ENCODE results near the gene PPP2R2B. TPM values are rescaled to one million over a fixed set of nuclear protein-coding genes. Genes with fewer than 3 reads are reported as not detected.
"Not testable (repeated sequence)": the region's sequence is repeated elsewhere in the genome, so short reads cannot be mapped to it uniquely, and the experiment has no call there.

Gene PPP2R2B
- total RNA-seq, 2 donors from 2014 or later: 0.46 to 1.8 TPM

DNA sequence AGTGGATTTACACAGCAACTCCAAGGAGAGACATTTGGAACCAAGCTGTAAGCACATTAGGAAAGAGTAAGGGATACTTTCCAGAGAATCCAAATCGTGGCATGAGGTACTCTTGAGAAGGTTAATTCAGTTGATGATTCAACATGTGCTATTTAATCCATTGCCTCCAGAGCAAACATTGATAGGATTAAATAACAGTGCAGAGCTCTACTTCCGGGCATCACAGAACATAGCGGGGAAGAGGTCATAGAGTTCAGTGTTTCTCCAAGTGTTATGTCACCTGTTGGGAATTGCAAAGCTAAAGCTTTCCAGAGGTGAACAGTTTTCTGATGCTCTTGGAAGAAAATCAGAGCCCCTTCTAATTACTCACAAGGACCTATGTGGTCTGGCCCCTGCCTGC, 127.5 kb downstream of the PPP2R2B start:
- ATAC-seq: no peak
- DNase-seq (ENCODE audit: low spot score in 2 of 2): no peak
- Mint-ChIP-seq H3K36me3 (peaks cover 0 to 9% of the 10 kb centered on the region in 2 donors), H3K9me3 (peaks cover 3 to 14% of the 10 kb centered on the region in 2 donors), H3K27ac (peak overlapping the region; percentile 25 to 63)

DNA sequence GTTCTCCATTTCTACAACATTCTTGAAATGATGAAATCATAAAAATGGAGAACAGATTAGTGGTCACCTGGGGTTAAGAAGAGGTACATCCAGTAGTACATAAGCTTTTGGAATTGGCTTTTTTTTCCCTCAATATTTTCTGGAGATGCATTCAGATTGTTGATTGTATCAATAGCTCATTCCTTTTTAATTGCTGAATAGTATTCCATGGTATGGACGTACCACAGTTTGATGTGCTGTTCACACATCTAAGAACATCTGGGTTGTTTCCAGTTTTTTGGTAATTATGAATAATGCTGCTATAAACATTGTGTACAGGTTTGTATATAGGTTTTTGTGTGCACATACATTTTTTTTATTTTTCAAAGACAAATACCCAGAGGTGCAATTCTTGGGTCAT, 130.0 kb downstream of the PPP2R2B start:
- ATAC-seq (no peak), DNase-seq (ENCODE audit: low spot score in 2 of 2) (no peak)
- Mint-ChIP-seq H3K36me3 (peaks cover 0 to 9% of the 10 kb centered on the region in 2 donors), H3K9me3 (peaks cover 3 to 10% of the 10 kb centered on the region in 2 donors), H3K27ac (no peak overlapping the region)

DNA sequence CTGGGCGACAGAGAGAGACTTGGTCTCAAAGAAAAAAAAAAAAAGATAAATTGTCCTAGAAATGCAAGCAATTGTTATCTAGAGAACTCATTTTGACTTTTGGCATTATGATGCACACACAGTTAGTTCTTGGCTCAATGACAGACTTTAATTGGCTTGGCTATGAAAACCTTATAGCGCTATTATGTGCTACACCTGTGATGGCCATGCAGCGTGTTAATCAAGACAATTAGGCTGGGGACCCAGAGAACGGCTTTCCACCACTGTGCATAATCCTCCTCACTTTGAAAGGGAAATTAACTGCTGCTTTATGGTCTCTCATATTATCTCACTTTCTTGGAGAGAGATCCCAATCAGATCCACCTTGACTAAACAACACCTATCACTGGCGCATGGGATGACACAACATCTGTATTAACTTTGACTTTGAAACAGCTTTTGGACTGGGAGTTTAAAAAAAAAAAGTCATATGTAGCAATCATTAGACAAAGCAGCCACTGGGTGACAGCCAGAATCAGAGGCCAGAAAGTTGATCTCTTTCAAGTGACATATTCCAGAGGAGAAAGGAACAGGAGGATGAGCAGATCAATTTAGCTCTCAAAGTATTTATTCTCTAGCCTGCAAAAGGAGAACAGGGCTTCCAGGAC, 132.5 kb downstream of the PPP2R2B start:
- H3K27ac Mint-ChIP-seq: no peak overlapping the region

DNA sequence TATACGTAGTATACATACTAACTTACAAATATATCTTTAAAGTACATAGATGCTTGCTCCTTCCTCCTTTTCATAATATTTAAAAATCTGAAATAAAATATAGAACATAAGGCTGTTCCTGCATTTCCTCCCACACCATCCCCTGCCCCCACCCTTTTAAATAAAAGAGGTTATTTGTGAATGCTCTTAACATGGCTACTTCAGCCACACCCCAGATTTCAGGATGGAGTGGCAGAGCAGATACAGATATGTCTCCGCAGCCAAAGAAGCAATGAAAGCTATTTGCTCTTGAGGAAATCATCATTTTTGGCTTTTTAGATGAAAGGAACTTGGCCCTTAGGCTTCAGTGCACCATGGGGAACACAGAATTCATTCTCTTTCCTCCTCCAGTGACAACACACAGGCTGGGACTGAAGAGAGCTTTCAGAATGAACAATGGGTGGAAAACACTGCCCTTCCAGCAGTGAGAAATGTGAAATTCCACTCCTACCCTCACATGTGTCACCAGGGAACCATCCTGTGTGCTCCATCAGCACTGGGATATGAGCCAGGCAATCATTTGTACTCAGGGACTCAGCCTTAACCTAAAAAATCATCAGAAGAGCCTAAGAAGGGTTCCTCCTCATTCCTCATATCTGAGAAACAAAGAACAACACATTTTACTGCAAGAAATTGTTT, 134.3 kb downstream of the PPP2R2B start:
- Mint-ChIP-seq H3K9me3 (no peaks in the 10 kb centered on the region), H3K27ac (no peak overlapping the region), H3K36me3 (no peaks in the 10 kb centered on the region)
- DNase-seq (ENCODE audit: low spot score in 2 of 2) (no peak), ATAC-seq (no peak)

More for the DNA sequence above, 132.5 kb downstream of the PPP2R2B start:
- Mint-ChIP-seq H3K9me3 (no peaks in the 10 kb centered on the region), H3K36me3 (peaks cover 0 to 4% of the 10 kb centered on the region in 2 donors)
- no peak for DNase-seq (ENCODE audit: low spot score in 2 of 2)
- no peak for ATAC-seq

DNA sequence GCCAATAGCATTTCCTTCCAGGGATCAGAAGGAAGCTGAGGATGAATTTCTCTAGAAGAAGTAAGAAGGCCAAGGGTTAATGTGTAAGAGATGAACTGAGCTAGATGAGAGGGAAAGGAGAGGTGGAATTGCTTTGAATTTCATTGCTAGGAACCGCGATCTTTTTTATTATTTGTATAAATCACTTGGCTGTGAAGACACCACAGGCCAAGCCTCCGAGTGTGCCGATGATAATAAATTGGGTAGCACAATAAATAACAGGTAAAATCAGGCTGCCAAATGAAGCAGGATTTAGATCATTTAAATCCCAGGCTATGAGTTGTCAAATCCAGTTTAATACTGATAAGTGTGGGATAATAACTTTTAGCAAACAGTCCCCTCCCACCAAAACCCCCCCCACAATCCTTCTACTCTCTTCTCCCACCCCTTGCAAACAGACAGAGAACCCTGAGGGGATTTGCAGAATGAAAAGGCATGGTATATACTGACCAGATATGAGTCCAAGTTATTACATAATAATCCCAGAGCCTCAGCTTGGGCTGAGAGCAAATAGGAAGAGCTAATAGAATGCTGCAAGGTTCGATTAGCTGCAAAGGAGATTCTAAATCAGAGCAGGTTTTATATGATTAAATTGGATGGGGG, 143.5 kb downstream of the PPP2R2B start:
- no peak overlapping the region for H3K27ac Mint-ChIP-seq
- no peak for DNase-seq (ENCODE audit: low spot score in 2 of 2)
- H3K9me3 Mint-ChIP-seq: peaks cover 5 to 7% of the 10 kb centered on the region in 2 donors
- peaks cover 5 to 6% of the 10 kb centered on the region in 2 donors for H3K36me3 Mint-ChIP-seq
- ATAC-seq: no peak

DNA sequence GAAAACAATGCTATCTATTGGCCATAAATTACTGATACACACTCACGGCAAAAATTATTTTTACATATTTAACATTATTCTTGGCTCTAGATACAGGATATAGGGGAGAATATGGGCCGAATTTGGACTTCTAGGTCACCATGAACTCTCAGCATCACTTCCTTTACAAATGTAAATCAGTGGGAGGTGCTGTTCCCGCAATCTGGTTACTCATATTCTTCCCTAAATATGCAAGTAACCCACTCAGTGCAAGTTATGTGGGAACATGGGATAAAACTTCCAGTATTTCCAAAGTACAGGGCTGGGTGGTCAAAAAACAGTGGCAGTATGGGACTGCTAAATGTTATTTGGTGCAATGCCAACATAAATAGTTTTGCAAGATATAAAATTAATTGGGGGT, 145.6 kb downstream of the PPP2R2B start:
- H3K36me3 Mint-ChIP-seq: peaks cover 6 to 20% of the 10 kb centered on the region in 2 donors
- ATAC-seq: no peak
- H3K9me3 Mint-ChIP-seq: peaks cover 5 to 17% of the 10 kb centered on the region in 2 donors
- H3K27ac Mint-ChIP-seq: no peak overlapping the region
- no peak for DNase-seq (ENCODE audit: low spot score in 2 of 2)

DNA sequence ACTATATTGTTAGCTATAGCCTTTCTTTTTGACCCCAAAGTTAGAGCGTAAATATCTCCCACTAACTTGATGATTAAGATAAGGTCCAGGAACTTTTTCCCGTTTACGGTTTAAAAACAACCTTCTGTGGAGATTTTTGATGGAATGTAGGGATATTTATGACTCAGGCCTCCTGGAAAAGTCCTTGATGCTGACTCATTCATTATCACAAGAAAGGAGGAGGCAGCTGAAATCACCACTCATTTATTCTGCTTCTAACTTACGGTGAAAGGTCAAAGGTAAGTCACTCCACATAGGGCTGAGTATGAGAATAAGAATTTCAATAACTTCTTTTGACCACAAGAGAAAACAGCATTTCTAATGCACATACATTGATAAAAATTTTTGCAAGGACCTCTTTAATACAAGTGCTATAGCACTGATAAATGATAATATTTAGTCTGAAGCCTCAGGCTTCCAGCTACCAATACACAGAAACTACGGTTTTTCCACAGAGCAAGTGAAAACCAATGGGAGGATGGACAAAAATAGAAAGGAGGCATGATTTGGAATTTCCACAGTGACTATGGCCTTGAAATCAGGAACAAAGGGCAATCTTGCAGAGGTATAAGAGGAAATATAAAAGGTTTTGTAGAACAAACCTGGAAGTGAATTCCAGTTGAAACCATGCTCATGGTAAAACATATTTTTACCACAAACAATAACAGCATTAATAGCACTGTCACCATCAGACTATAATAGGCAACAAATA, 146.5 kb downstream of the PPP2R2B start:
- no peak overlapping the region for H3K27ac Mint-ChIP-seq
- DNase-seq (ENCODE audit: low spot score in 2 of 2): no peak
- H3K36me3 Mint-ChIP-seq: peaks cover 6 to 20% of the 10 kb centered on the region in 2 donors
- peaks cover 5 to 17% of the 10 kb centered on the region in 2 donors for H3K9me3 Mint-ChIP-seq
- ATAC-seq: no peak

DNA sequence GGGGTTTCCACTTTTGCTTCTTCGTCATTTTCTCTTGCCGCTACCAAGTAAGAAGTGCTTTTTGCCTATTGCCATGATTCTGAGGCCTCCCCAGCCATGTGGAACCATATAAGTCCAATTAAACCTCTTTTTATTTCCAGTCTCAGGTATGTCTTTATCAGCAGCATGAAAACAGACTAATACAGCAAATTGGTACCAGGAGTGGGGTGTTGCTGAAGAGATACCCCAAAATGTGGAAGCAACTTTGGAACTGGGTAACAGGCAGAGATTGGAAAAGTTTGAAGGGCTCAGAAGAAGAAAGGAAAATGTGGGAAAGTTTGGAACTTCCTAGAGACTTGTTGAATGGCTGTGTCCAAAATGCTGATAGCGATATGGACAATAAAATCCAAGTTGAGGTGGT, 149.8 kb downstream of the PPP2R2B start:
- not testable (repeated sequence) for DNase-seq (ENCODE audit: low spot score in 2 of 2); ATAC-seq; H3K27ac Mint-ChIP-seq
- Mint-ChIP-seq H3K9me3 (peaks cover 1 to 18% of the 10 kb centered on the region in 2 donors), H3K36me3 (peaks cover 0 to 20% of the 10 kb centered on the region in 2 donors)

DNA sequence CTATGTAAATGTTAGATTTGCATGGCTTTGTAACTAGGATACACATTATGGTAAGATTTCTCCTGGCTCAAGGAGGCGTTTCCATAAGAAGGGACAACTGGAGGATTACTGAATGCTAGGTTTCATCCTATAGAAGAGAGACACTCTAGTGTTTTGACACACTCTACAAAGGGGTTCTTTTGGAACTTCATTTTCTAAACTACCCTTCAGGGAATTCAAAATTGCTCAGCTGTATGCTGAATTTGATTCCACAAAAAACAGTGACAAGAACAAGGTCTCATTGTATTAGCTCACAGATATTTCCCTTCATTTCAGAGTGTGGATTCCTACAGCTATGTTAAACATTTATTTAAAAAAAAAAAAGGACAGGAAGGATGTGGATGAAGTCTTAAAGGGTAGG, 151.7 kb downstream of the PPP2R2B start:
- Mint-ChIP-seq H3K9me3 (peaks cover 5 to 21% of the 10 kb centered on the region in 2 donors), H3K36me3 (peaks cover 0 to 20% of the 10 kb centered on the region in 2 donors), H3K27ac (no peak overlapping the region)
- ATAC-seq: no peak
- no peak for DNase-seq (ENCODE audit: low spot score in 2 of 2)

DNA sequence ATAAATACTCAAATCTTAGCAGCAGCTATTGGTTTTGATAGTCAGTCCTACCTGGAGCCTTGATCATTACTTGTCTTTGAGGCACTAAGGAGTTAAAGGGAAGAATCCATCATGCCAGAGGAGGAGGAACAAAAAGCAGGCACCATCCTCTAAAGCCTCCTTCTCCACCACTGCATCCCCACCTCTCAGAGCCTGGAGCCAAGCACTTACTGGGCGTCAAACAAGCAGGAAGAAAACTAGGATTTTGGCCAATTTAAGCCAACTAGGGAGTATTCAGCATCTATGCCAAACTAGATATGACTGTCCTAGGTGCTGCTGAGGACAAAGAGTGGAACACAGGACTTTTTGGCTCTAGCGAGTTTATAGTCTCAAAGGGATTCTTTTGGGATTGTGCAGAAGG, 152.5 kb downstream of the PPP2R2B start:
- Mint-ChIP-seq H3K27ac (no peak overlapping the region), H3K36me3 (peaks cover 0 to 20% of the 10 kb centered on the region in 2 donors)
- ATAC-seq: no peak

DNA sequence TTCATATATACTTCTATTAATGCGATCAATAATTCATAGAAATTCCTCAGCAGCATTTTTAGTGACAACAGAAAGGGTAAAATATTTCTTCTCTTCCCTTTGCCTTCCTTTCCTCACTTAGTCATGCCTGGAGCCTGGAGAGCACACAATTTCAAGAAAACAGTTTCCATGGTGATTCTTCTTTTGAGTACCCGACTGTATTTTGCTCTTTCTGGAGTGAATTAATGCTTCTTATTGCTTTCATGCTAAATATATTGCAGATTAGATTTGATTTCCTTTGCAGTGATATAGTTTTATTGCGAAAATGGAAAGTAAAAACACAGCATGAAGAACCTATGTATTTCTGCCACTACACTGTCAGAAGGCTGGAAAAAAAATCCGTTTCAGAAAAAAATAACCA, 153.5 kb downstream of the PPP2R2B start:
- Mint-ChIP-seq H3K36me3 (peaks cover 0 to 15% of the 10 kb centered on the region in 2 donors), H3K9me3 (peaks cover 5 to 13% of the 10 kb centered on the region in 2 donors)
- no peak for DNase-seq (ENCODE audit: low spot score in 2 of 2)

More for the DNA sequence above, 152.5 kb downstream of the PPP2R2B start:
- peaks cover 5 to 21% of the 10 kb centered on the region in 2 donors for H3K9me3 Mint-ChIP-seq
- DNase-seq (ENCODE audit: low spot score in 2 of 2): no peak

DNA sequence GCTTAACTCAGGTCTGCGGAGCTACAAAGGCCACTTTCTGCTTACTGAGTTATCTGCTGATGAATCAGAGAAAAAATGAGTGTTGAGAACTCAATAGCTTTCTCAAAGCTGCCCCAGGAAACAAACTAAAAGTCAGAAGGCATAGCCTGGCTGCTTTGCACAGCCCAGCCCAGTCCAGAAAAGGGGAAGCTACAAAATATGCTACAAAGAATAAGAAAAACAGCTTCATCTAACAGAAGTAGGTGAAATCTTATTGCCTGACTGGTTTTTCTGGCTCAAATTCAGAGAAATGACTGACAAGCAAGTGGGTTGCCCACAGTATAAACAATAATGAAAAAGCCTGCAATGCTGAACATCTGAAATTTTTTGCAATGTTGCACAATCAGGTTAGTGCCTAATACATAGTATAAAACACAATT, 156.2 kb downstream of the PPP2R2B start:
- H3K36me3 Mint-ChIP-seq: no peaks in the 10 kb centered on the region
- DNase-seq (ENCODE audit: low spot score in 2 of 2) (no peak), ATAC-seq (no peak)
- peaks cover 4 to 5% of the 10 kb centered on the region in 2 donors for H3K9me3 Mint-ChIP-seq
- H3K27ac Mint-ChIP-seq: no peak overlapping the region

More for the DNA sequence above, 153.5 kb downstream of the PPP2R2B start:
- no peak for ATAC-seq
- no peak overlapping the region for H3K27ac Mint-ChIP-seq

DNA sequence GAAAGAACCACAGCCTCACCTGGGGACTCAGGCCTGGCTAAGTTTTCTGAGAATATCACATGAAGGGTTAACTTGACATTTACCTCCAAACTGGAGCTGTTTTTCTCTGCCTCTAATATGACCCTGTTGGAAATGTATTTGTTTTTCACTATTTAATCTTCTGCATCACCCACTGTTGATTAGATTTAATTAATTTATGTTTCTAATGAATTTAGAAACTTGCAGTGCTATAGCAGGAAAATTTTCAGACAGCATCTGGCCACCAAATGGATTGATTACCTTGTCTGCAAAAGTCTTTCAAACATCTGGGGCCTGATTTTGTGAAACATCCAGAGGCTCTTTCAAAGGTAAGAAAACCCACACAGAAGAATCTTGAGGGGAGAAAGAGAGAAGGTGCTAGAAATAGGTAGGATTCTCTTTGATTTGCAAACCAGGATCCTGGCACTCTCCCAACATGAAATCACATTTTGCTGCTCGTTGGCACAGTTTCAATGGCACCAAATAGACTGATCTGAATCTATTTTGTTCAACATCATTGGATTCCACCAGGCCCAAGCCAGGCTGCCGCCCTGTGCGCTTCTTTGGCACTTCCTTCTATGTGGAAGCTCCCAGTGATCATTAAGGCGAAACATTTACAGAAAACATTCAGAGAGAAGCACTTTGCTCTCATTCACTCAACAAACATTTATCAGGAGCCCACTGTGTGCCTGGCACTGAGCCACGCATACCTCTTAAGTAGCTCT, 157.3 kb downstream of the PPP2R2B start:
- Mint-ChIP-seq H3K9me3 (peaks cover 4 to 5% of the 10 kb centered on the region in 2 donors), H3K36me3 (no peaks in the 10 kb centered on the region)
- no peak for ATAC-seq

DNA sequence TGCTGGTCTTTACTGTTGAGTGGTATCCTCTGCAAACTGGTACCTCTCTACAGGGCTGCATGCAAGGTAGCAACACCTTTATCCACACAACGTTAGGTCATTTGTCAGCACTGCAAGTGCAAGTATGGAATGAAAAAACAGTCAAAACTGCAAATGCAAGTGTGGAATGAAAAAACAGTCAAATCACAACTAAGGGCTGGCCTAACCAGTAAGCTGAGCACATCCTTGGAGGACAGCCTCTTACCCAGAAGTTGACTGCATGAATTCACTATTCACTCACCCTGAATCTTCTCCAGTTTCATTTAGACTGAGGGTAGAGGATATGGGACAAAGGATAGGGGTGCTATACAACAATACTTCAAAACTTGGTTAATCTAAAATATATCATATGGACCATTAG, 158.4 kb downstream of the PPP2R2B start:
- H3K9me3 Mint-ChIP-seq: peaks cover 4 to 5% of the 10 kb centered on the region in 2 donors
- H3K27ac Mint-ChIP-seq: no peak overlapping the region
- H3K36me3 Mint-ChIP-seq: no peaks in the 10 kb centered on the region
- DNase-seq (ENCODE audit: low spot score in 2 of 2): no peak
- peak in 1 of 2 donors; percentile 88 for ATAC-seq

More for the DNA sequence above, 157.3 kb downstream of the PPP2R2B start:
- DNase-seq (ENCODE audit: low spot score in 2 of 2): no peak
- H3K27ac Mint-ChIP-seq: no peak overlapping the region

DNA sequence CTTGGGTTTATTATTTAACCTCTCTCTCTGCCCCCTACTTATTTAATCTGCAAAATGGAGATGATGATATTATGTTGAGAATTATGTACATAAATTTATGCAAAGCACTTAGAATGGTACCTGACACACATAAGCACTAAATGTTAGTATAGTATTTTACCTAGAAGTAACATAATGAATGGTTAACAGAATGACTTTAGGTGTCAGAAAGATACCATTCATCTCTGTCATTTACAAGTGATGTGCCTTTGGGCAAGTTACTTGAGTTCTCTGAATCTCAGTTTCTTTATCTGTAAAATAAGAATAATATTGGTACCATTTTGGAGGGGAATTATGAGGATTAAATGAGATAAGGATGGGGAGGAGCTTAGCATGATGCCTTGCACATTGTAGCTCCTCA, 159.4 kb downstream of the PPP2R2B start:
- Mint-ChIP-seq H3K36me3 (no peaks in the 10 kb centered on the region), H3K9me3 (peaks cover 4 to 5% of the 10 kb centered on the region in 2 donors), H3K27ac (no peak overlapping the region)
- ATAC-seq (no peak), DNase-seq (ENCODE audit: low spot score in 2 of 2) (no peak)

DNA sequence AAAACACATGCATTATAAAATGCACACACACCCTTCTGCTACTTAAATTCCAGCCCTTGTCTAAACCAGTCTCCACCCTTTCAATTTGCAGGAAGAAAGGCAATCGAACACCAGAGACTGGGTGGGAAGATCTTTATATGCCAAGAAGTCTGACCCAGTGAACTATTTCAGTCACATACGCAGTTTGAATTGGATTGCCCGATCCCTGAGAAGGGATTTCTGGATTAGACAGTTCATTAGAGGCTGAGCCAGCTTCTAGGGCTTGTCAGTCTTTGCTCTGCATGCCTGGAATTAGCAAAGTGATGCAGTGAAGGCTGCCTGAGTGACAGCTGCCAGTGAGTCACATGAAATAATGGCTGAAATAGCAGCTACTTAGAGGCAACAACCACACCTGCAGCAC, 159.9 kb downstream of the PPP2R2B start:
- ATAC-seq: no peak

More for the DNA sequence above, 159.9 kb downstream of the PPP2R2B start:
- DNase-seq (ENCODE audit: low spot score in 2 of 2): no peak
- Mint-ChIP-seq H3K9me3 (peaks cover 2% of the 10 kb centered on the region in 2 donors), H3K36me3 (no peaks in the 10 kb centered on the region), H3K27ac (no peak overlapping the region)

Measured in activated naive CD4-positive, alpha-beta T cell treated with anti-CD3 and anti-CD28 coated beads, Interleukin-2, amount 50 U/mL, for 72 hours (primary cell).